Tongue (tissue), 2 donors: Measurements from ENCODE around the gene RBMS3. TPM values are rescaled to one million over a fixed set of nuclear protein-coding genes. Genes with fewer than 3 reads are reported as not detected.

Experiments
- DNase-seq: peaks from one replicate; pipeline ENCODE4 v3.0.0-alpha.2; 2015
- total RNA-seq: library from RNA; depleted of rRNA; stranded (reverse); fragments of >200 nt; gene quantifications from one replicate; pipeline ENCODE4 v1.2.3, GENCODE V29; 2014

RBMS3 gene
- total RNA-seq, 1 donor from 2014 or later: 81.1 TPM

DNA sequence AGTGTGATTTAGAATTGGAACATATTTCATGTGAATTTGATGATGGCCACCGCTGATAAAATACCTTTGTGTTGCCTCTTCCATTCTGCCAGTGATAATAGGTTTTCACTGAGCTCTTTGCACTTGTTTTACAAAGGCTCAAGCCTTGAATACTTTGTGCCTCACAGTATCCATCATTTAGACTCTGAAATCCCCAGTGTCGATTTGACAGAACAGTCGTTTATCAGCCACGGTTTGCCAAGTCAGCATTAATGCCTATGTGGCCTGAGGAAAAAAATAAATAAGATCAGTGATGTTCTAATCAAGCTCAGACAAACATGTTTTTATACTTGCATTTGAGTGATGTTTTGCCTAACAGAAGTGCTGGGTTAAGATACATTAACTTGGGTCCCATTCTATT lies 399.1 kb downstream of the RBMS3 start:
- no peak for DNase-seq

DNA sequence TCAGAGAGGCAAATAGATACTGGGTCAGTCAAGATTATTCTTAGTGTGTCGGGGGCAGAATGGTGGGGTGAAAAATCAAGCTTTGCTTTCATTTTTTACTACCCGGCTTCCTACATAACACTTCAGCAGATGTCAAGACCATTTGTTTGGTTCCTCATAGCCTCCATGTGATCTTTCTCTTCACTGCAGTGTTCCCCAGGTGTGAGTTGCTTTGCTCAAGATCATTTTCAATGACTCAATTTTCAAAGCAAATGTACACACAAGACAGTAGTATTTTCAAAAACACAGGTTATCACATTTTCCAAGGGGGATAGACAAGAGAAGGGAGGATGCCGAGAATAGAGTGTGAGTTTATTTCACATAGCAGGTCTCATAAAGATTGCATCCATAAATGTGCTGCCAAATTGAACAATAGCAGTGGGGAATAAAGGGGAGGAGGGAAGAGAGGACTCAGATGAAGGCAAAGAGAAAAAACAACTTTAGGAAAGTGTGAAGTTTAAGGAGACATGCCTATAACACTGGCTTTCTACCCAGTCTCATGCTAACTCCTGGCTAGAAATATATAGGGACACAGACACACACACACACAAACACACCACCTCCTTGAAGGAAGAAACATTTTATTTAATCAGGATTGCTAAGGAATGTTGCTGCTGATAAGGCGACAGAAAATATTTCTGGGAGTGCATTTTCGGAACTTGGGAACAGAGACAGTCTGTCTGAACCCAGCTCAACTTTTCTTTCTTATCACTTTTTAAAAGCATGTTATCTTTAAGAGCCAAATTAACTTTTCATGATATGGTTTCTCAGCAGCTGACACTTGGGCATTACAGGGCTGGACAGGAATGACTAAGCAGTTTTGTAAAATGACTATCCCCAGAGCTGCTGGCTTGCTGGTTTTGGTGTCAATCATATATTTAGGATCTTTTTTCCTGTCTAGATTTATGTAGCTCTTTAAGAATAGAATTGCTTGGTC lies 402.4 kb downstream of the RBMS3 start:
- no peak for DNase-seq

DNA sequence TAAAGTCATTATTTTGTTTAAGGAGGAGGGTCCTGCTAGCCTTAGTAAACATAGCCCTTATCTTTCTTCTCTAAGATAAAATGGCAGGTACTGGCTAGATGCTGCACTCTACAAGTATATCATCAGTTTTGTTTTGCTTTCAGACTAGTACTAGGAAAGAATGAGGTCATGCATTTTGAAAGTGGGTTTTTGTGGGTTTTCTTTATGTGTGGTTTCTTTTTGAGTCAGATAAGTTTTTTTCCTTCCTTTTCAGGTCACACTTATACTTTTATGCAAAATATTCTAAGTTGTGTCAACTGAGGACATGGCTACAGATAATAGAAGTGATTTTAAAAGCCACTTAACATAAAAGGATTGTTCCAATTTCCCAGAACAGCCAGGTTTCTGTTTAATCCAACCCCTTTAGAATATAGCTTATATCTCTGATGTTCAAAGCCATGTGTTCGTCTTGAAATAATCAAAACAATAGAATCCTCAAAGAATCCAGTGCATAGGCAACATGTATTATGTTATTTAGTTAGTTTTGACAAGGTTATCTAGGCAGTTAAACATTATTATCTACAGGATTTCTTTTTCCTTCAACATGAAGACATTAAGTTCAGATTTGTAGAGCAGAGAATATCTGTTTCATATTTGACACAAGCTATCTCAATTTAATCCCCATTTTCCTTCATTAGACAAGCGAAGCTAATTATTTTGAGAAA lies 406.2 kb downstream of the RBMS3 start:
- no peak for DNase-seq

DNA sequence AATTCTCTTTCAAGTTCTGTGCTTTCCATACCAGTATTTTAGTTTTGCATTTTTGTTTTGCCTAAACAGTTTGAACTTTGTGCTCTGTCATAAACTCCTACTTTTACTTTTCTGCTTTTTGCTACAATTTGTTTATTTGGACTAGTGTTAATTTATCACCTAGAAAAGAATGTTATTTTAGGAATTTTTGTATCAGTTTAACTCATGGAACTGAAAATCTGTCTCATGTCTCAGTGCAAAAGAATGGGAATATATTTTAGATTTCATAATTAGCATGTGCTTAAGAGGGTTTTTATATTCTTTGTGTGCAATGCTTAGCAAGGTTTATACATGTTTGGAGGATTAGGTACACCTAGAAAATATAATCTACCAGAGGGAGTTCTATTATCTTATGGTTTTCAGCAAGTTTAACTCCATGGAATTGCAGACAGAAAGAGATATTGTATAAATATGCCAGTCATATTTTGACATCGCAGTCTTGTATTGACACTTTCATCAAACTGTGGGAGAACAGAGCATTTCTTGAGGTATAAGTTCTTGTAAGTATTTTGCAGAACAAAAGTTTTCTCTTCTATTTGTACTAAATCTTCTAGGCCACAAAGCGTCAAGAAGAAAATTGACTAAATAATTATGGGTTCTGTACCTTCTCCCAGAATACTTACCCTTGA lies 409.9 kb downstream of the RBMS3 start:
- no peak for DNase-seq

DNA sequence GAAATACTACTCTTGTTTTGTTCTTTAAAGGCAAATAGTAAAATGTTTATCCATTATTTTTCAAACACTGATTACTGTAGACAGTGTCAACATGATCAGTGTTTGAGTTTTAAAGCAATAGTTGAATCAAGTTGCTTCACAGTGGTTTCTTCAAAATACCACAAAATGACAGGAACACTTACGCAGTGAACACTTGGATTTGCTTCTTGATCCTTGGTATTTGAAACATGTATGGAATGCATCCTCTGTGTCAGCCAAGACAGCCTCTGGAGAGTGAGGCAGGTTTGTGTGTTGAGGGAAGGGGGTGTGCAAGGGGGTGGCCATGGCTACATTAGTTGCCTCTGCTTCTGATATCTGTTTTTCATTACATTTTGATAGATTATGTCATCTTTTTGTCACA lies 413.0 kb downstream of the RBMS3 start:
- peak; percentile 45 for DNase-seq

DNA sequence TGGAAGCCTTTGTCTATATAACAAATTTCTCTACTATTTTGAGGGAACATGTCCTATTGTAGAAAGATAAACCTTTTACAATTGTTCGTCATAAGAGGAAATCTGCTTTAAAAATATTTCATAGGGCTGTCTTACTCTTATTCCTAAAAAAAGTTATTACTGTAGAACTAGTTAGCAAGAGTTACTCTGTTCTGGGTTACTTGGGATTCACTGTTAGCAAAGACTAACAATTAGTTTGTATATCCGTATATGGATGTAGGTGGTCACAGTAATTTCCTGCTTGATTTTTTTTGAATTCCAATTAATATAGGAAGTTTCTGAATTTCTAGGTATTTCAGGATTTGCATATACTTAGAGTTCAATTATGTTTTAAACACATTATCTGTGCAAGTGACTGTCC lies 413.5 kb downstream of the RBMS3 start:
- DNase-seq: no peak

DNA sequence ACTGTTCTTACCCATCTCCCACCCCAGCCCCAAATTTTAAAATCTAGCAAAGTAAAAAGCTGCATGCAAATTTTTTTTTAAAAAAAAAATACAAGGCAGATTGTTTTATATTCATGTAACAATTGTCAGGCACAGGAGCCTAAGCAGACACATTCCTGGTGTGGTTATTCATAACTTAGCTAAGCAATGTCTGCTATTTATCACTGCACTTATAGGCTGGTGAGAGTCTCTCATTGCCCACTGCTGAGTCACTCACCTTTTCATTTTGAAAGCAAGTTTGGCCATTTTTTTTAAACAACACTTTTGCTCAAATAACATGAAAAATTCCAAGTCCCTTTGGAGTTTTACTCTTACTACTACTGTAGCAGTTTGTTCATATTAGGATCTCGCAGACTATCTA lies 413.9 kb downstream of the RBMS3 start:
- DNase-seq: peak; percentile 52

DNA sequence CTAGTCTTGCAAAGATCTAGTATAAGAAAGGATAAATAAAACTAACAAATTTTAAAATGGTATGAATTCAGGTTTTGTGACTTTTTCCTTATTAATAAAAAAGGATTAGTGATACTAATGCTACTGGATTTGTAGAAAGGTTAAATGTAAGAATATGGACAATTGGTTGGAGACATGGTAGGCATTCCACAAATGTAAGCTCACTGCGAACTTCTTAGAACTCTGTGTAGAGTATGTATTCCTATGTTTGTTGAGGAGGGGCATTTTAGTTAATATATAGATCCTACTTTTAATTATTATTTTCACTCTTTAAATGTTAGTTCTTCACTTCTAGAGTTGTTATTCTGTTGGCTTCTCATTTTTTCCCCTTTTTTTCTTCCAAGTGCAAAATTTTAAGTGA lies 414.3 kb downstream of the RBMS3 start:
- no peak for DNase-seq

DNA sequence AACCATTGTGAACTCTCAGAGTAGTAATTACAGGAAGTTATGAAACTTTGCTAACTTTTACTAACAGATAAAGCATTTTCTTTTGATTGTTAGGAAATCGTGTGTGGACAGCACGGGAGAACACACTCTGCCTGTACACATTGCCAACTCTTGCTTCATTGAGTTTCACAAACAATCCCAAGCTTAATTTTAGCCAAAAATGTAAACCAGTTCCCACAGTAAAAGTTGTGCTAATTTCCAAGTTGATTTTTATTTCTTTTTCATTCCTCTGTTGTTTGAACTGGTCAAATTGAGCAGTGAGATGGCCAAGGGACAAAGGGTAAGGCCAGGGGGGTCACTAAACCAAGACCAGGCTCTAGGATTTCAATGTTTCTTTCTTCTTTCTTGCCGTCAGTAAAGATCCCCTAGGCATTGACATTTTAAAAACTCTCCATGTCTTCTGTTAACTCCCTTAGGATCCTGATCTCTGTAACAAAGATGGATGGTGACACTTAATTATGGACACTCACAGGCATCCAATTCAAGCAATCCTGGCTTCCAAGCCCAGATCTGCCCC lies 414.9 kb downstream of the RBMS3 start:
- peak; percentile 36 for DNase-seq

DNA sequence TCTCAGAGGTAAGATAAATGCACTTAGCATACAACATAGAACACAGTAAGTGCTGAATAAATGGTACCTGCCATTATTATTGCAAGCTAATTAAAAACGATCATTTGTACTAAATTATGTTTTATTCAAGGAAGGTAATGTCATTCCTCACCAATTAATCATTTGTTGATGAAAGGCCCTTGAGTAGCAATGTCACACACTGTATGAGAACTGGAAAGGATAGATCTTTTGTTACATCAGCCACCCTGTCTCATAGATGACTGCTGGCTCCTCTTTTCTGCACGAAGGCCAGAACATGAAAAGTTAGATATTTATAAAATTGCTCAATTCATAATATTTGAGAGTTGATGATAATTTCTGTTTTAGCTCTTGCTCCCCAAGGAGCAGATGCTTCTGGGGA lies 415.4 kb downstream of the RBMS3 start:
- DNase-seq: no peak

DNA sequence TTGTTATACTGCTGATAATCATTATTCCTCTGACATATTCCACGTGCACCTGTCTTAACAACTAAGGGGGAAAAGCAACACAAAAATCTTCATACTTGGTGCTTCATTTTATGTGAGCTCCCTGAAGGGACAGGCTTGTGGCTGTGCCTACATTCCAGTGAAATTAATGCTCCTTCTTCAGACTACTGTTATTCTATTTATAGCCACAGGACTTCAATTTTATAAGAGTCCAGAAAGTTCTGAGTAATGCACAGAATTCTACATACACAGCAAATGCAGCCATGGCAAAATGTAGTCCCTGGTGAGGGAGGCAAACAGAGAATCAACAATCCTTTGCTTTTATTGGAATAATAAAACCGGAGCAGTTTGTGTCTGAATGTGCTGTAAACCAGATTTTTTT lies 417.1 kb downstream of the RBMS3 start:
- no peak for DNase-seq

DNA sequence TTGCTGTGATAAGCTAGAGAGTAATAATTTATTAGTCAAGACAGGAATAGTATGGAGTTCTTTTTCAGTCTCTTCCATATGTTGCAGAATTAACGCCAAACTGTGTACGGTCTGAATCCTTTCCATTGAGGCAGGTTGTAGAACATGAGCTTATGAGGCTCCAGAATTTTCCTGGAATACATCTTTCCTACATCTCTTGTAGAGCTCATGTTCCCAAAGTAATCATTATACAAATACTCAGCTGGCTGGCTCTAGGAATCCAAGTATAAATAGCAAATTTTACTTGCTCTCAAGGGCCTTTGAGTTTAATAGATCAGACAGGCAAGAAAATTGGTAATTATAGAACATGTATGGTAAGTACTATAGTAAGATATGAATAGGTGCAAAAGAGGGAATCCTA lies 419.4 kb downstream of the RBMS3 start:
- no peak for DNase-seq

DNA sequence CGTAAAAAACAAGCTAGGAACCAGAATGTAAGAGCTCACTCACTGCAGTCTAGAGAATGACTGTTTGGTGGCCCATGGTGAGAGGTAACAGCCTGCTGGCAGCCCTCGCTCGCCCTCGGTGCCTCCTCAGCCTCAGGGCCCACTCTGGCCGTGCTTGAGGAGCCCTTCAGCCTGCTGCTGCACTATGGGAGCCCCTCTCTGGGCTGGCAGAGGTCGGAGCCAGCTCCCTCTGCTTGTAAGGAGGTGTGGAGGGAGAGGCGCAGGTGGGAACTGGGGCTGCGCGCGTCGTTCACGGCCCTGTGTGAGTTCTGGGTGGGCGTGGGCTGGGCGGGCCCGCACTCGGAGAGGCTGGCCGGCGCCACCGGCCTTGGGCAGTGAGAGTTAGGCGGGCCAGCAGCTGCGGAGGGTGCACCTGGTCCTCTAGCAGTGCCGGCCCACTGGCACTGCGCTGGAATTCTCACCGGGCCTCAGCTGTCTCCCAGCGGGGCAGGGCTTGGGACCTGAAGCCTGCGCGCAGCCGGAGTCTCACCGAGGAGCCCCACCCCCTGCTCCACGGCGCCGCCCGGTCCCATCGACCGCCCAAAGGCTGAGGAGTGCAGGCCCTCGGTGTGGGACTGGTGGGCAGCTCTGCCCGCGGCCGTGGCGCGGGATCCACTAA lies 420.6 kb downstream of the RBMS3 start:
- DNase-seq: no peak

DNA sequence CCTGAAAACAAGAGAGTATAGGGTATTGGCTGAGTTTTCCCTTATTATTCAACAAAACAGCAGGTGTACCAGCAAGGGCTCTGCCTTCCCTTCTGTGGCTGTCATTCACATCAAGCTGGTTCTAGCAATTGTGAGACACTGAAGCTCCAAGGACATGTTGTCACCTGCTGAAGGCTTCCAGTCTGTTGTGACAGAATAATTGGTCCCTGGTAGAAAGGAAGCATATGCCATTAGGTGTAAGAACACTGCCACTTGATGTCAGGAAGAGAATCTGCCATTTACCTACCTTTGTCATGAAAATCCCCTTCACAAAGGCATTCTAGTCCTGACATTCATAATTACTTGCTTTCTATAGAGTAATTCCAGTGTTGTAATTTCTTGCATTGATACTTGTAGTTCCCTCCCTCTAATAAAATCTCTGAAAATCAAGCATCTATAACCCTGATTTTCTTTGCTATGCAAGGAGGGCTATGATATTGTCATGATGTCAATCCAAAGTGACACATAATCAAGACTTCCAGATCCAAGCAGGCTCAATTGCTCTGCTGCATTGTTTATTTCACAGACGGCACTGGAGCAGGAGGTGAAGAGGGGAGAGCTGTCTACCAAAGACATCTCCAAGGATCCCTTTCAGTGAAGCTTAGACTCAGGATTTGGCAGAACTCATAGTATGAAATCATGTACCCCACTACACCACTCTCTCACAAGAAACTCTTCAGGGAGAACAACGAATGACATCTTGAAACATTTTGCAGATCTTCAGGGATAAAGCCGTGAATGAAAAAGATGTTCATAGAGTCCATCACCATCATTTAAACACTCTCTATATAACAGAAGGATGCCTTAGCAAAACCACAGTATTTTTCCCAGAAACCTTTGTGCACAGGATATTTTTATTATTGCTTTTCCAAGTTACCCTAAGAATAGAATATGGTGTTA lies 425.3 kb downstream of the RBMS3 start:
- DNase-seq: peak; percentile 49

DNA sequence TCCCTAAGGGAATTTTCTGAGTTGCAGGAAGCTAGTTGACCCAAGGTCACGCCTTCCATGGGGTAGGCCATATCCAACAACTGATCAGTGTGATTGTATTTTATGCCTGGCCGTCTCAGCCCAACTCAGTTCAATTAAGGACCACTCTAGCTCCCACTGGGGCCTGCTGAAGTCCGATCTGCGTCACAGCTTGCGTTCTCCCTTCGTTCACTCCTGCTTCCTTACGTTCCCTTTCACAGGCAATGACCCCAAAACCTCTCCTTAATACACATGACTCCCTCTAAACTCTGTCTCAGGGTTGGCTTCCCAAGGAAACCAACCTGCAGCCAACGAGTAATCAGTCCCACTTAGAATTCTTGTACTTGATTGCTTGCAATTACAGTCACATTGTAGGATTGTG lies 428.0 kb downstream of the RBMS3 start:
- DNase-seq: no peak

DNA sequence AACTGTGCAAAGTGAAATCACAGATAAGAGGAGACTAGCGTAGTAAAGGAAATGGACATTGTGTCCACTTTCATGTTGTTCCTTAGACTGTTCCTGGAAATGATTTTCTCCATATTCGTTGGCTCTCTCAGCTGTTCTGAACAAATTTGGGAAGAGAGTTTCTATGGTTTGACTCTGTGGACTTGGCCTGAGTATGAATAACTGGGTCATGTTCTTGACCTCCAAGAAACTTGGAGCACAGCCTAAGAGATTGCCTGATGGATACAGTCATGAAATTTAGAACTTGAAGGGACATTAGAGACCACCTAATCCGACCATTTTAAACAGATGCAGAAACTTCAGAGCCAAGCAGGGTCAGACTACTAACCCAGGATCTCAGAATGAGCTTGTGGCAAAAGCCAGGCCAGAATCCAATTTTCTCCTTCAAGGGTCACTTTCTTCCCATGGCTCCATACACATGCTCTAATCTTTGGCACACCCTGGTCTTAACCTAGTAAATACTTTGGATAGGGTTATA lies 430.4 kb downstream of the RBMS3 start:
- DNase-seq: peak; percentile 31

DNA sequence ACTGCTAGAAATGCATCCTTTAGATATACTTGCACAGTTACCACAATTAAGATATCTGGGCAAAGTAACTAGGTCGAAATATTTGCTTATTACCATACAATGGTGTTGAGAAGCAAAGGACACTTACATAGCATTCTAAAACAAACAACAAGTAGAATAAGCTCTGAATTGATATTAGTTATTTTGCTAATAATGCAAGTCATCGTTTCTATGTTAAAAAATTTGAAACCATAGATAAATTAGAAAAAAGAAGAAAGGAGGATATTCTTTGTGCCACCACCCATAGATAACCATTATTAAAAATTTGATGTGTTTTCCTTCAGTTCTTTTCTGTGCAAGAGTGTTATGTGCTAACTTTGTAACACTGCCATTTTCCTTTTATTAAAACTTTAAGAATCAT lies 435.3 kb downstream of the RBMS3 start:
- no peak for DNase-seq

DNA sequence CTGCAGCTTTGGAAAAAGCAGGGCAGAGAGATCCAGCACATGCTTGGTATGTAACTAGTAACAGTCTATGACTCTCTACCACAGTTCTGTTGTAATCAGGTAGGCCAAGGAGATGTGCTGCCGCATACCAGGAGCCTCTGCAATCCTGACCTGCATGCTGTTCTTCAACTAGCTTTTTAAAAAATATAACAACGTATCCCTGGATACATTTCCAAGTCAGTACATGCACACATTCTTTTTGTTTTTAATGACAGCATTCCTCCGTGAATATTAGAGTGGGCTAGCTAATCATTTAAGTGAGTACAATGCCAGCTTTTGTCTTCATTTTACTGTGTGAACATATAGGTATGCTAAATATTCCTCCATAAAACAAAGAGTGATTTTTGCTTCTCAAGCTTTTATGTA lies 437.8 kb downstream of the RBMS3 start:
- no peak for DNase-seq

DNA sequence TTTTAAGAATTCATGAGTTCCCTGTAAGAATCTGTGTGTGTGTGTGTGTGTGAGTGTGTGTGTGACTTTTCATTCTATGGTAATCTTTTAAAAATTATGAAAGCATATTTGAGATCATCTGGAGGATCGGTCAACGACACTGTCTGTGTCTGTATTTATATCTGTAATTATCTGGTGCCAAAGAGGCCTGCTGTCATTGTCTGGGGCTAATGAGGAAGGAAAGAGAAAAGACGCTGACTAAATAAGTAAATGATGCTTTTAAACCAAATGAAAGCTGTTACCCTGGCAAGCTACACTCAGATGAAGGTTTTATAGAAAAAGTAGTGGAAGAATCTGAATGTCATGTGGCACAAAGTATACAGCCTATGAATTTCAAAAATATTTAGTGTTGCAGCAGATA lies 439.8 kb downstream of the RBMS3 start:
- DNase-seq: no peak

DNA sequence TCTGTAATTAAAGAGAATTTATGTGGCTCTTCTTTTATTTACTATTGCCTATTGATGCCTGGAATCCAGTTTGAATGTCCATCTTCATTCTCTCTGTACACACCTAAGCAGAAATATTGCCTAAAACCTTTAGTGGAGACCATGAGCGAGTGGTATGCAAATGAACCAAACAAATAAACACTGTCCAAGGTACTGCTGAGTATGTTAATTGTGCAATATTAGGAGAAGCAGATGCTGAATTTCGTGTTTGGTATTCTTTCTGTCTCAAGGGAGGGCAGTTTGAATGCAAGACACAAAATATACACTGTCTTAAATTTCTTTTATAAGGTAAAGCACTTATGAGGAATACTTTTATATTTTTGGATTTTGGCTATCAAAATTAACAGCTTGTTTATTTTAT lies 440.9 kb downstream of the RBMS3 start:
- DNase-seq: no peak

DNA sequence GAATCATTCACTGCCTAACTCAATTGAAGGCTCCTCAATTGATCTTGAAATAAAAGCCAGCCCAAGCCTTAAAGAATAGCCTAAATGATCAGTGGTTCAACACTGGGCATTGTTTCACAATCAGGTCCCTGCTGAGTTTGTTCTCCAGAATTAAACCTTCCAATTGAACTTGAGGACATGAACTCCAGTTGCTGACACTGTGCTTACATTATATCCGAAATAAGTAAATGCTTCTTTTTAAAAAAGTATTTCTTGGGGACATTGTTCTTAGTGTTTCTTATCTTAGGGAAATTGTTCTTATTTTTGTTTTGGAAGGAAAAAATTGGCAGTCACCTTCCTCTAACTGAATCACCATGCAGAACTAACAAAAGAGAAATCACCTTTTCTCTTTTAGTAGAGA lies 450.2 kb downstream of the RBMS3 start:
- no peak for DNase-seq
